RPMI7951 (cell line): Measurements from ENCODE around the gene AGT. TPM values are rescaled to one million over a fixed set of nuclear protein-coding genes. Genes with fewer than 3 reads are reported as not detected.
"Not testable (repeated sequence)": the region's sequence is repeated elsewhere in the genome, so short reads cannot be mapped to it uniquely, and the experiment has no call there.

Source experiments
- DNase-seq: peaks from one replicate; pipeline ENCODE4 v3.0.0-alpha.2; 2012; ENCODE audit warnings: low read depth
- total RNA-seq: library from RNA; depleted of rRNA; stranded (reverse); fragments of >200 nt; shearing (Covaris generic); gene quantifications from 2 replicates; pipeline ENCODE4 v1.2.3, GENCODE V29; 2014

AGT gene
- total RNA-seq, 1 experiment from 2014 or later, result not detected

DNA sequence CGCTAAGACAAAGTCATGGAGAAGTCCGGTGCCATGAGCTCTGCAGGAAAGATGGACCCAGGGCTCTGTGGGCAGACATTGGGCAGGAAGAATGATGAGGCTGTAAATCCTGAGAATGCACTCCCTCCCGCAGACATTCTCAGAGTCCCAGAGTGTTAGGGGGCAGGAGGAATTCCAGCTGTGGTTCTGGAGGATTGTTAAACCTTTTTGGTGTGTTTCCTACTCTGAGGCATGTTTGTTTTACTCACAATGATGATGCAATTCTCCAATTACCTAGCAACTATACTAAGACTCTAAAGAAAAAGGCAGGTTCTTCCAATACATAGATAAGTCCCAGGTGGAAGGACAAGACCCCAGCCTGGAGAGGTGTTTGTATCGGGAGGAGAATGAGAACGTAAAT lies 30.5 kb upstream of the AGT start:
- no peak for DNase-seq

DNA sequence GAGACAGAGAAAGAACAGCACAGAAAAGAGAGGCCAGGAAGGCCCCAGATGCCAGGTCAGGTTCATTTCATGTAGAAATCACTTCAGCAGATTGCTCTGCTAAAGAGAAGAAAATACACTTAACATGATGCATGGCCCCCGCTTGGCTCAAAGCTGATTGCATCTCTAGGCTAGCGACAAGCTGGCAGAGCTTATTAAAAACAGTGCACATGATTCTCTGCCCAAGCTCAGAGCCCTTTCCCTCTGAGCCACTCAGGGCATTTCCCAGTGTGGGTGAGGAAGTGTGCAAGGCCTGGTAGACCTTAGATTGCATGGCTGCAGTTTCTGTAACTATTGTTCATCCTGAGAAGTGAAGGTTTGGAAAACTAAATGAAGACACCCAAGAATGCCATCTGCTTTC lies 30.0 kb upstream of the AGT start:
- no peak for DNase-seq

DNA sequence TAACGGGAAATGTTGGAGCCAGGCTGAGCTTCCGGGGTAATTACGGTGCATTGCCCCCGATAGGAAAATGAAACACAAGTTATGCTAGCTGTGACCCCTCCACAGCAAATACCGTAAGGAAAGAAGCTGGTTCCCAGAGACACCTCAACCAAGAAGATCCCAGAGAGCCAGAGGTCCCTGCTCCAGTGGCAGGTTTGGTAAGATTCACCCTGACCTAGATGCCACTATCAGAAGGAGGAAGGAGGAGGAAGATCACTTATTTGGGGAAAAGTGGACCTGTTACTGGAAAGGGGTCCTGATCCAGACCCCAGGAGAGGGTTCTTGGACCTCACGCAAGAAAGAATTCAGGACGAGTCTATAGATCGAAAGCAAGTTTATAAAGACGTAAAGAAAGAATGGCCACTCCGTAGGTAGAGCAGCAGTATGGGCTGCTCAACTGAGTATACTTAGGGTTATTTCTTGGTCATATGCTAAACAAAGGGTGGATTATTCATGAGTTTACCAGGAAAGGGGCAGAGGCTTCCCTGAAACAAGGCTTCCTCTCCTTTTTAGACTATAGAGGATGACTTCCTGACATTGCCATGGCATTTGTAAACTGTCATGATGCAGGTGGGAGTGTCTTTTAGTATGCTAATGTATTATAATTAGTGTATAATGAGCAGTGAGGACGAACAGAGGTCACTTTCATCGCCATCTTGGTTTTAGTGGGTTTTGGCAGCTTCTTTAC lies 25.8 kb upstream of the AGT start:
- DNase-seq, result no peak

DNA sequence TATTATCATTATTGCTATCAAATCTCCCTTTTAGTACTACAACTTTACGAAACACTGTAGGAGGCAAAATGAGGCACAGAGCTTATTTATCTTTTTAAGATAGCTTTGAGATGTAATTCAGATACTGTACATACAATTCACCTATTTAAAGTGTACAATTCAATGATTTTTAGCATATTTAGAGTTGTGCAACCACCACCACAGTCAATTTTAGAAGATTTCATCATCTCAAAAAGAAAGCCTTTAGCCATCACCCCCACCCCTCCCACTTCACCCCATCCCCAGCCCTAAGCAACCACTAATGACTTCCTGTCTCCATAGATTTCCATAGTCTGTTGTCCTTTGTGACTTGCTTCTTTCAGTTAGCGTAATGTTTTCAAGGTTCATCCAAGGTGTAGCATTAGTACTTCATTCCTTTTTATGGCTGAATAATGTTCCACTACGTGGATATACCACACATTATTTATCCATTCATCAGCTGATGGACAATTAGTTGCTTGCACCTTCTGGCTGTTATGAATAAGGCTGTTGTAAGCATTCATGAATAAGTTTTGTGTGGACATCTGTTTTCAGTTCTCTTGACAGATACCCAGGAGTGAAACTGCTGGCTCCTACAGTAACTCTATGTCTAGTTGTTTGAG lies 23.8 kb upstream of the AGT start:
- DNase-seq, result no peak

DNA sequence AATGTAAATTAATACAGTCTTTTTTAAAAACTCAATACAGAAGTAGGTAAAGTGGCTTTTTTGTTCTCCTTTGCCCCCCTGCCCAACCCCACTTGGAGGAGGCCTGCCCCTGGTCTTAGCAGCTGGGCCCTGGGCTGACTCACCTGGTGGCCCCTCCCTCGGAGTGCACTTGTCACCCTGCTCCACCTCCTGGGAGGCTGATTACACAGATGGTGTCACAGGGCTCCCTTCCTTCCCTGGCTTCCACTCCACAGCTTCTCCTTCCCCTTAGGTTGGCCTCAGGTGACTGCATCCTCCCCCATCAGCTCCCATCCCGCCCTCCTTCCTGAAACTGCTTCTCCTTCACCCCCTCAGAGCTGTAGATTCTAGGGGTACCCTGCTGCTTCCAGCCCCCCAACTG lies 21.5 kb upstream of the AGT start:
- DNase-seq, result no peak

DNA sequence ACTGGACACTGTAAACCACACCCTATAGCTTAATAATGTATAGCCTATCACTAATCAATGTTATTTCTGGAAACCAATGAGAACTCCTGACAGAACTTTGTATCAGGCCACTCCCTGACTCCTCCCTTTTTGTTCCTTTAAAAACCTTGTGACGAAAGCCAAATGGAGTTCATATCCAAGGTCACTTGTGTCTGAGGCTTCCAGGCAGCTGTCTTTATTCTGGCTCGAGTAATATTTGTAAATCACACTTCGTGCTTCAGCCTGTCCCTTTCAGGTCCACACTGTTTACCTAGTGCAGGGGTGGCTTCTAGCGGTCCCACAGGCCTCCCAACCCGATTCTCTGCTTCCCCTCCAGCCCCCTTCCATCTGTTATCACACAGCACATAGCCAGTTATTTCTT lies 17.1 kb upstream of the AGT start:
- DNase-seq, result no peak

DNA sequence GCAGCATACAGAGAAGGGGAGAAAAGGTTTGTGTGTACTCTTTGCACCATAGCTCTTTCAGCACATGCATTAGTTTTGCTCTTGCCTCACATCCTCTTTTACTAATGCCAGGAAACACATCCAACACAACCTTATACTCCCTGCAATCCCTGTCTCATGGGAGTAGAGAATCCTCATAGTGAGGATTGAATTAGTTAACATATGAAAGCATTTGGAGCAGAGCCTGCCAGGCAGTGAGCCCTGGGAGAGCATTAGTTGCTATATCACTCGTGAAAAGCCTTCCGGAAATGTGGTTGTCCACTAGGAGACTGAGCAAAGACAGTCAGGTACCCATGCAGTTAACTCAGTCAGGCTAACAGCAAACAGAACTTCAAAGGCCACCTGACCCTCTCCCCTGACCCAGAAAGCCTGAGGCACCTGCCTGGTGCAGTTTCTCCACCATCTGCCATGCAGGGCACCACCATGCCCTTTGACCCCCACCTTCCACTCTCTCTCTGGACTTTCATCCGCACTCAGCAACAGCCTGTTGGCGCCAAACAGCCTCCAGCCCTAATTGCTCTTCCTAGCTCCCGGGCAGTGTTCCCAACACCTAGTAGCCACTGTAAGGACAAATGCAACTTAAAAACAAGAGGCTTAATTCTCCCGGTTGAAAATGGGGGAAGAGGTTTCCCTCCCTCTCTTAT lies 14.9 kb upstream of the AGT start:
- DNase-seq, result no peak

DNA sequence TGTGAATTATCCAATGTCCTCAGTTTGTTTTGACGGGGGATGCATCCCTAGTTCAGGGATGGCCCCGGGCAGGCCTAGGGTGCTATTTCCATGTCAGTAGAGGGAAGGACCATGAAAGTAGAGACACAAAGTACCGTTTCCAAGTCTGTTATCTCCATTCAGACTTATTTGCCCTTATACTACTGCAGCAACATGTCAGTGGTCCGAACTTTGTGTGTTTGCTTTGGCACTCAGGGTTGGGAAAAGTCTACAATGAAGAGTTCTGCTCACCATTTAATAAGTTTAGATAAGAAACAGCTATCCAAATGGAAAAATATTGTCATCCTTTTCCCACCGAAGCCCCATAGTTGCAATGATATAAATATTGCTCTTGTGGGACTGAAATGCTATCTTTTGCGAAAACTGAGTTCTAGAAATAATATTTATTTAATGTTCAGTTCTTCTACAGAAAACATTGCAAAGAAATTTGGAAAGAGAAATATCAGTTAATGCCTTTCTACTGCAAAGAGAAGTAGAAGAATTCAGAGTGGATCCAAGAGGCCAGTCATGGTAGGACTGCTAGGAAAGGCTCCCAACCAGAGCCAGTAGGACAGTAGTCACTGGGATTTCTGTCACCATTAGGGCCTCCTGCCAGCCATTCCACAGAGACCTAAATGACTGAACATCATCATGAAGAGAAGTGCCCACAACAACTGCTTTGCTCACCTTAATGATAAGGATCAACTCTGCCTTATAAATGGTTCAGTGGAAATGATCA lies 11.5 kb upstream of the AGT start:
- DNase-seq, result no peak

DNA sequence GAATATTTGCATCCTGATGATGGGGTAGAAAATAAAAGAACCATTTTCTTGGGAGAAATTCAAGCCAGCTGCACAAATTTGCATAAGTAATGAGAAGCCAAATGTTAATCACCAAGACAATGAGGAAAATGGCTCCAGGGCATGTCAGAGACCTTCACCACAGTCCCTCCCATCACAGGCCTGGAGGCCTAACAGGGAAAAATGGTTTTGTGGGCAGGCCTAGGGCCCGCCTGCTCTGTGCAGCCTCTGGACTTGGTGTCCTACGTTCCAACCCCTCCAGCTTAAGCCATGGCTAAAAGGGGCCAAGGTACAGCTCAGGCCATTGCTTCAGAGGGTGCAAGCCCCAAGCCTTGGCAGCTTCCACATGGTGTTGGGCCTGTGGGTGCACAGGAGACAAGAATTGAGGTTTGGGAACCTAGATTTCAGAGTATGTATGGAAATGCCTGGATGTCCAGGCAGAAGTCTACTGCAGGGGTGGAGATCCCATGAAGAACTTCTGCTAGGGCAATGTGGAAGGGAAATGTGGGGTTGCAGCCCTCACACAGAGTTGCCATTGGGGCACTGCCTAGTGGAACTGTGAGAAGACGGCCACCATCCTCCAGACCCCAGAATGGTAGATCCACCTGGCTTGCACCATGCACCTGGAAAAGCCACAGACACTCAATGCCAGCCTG lies 8.1 kb upstream of the AGT start:
- not testable (repeated sequence) for DNase-seq

DNA sequence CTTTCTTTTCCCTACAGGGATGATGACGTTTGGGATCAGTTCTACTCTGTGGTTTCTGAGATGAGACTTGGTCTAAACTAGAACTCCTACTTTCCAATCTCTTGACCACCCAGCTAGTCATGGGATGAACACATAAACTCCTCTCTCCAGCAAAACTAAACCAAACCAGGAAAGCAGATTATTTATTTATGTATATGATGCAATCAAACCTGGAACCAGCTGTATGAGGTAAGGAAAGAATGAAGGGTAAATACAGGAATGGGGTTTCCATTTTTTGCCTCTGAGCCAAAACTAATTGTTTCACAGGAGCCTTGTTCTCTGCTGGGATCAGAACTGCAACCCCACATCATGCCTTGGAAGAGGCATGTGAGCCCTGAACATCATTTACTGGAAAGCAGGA lies 3.3 kb upstream of the AGT start:
- no peak for DNase-seq

DNA sequence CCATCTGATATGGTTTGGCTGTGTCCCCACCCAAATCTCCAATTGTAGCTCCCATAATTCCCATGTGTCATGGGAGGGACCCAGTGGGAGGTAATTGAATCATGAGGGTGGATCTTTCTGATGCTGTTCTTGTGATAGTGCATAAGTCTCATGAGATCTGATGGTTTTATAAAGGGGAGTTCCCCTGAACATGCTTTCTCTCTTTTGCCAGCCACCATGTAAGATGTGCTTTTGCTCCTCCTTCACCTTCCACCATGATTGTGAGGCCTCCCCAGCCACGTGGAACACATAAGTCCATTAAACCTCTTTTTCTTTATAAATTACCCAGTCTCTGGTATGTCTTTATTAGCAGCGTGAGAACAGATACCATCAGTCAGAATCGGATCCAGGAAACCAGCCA lies 2.5 kb upstream of the AGT start:
- DNase-seq, result not testable (repeated sequence)

DNA sequence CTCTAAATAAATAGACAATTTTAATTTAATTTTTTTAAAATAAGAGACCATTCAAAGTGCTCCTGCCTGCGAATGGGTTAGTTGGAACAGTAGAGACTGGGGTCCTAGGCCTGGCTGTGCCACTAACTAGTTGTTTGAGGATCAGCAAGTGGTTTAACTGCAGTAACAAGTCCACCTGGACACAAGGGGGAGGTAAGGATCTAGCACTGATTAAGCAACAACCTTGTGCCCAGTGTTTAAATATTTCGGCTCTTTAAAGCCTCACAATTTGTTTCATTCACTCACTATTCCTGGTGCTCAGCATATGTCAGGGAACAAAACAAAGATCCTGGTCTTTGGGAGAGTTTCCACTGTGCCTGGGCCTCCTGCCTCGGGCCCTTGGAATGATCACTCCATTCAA lies 1.6 kb upstream of the AGT start:
- no peak for DNase-seq

DNA sequence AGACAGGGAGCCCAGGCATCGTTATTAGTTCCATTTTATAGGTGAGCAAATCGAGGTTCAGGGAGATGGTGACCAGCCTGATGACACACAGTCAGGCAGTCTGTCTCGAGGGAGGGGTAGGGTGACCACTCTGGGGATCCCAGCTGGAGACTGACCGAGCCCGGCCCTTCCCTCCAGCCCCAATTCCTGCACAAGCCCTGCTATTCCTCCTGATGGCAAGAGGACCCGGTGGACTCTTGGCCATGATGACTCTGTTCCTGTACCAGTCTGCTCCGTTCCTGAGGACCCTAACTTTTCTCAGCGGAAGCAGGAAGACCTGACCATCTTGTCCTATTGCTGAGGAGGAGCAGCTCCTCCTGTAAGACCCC lies 391 bp downstream of the AGT start:
- no peak for DNase-seq

DNA sequence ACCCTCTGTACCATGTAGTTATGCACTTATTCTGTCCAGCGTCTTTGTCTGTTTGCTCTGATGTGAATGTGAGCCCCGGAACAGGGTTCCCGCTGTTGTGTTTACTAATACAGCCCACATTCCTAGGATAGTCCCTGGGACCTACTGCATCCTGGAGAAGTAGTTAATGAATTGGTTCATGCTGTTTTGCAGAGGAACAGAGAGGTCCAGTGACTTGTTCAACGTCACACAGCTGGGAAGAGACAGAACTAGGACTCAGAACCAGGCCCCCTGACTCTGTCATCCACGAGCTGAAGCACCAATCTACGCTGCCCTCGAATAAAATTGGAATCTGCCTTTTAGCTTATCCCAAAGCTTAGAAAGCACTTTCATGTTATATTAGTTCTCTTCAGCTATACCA lies 784 bp downstream of the AGT start:
- DNase-seq, result no peak

DNA sequence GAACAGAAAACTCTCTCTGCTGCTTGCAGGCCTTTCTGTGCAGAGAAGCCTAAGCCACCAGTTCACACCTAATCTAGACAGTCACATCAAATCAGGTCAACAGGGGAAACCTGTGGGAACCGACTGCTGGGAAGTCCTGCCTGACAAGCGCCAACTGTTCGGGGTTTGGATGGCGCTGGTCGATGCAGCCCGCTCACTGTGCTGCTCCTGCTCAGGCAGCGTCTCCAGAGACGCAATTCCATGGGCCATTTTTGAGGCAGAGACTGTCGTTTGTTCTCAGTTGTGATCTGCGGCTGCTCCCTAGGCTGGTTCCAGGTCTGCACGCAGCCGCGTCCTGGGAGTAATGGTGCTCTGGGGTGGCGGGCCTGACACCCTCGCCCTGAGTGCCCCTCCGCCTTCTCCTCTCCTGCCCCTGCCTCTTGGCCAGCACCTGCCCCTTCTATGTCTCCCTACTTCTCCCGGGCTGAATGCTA lies 1.4 kb downstream of the AGT start:
- DNase-seq, result no peak

DNA sequence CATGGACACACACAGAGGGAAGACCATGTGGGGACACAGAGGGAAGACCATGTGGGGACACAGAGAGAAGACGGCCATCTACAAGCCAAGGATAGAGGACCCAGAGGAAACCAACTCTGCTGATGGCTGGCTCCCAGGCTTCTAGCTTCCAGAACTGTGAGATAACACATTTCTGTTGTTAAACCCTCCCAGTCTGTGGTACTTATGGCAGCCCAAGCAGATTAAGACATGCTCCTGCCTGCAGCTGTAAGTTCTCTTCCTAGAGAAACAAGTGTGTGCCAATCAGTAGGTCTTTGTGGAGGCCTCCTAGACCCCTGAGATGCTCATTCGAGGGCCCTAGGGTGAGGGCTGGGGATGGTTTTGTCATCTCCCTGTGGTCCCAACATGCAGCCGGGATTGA lies 2.7 kb downstream of the AGT start:
- DNase-seq, result no peak

DNA sequence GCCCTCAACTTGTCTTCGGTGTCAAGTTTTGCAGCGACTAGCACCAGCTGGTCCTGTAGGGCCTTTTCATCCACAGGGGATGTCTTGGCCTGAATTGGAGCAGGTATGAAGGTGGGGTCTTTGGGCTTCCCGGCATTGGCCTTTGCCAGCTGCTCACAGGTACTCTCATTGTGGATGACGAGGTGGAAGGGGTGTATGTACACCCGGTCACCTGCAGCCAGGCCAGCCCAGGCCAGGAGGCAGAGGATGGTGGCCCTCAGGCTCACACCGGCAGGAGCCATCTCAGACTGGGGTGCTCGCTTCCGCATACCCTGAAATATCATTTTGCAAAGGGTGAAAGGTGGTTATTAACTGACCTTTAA lies 3.4 kb downstream of the AGT start:
- DNase-seq, result no peak

DNA sequence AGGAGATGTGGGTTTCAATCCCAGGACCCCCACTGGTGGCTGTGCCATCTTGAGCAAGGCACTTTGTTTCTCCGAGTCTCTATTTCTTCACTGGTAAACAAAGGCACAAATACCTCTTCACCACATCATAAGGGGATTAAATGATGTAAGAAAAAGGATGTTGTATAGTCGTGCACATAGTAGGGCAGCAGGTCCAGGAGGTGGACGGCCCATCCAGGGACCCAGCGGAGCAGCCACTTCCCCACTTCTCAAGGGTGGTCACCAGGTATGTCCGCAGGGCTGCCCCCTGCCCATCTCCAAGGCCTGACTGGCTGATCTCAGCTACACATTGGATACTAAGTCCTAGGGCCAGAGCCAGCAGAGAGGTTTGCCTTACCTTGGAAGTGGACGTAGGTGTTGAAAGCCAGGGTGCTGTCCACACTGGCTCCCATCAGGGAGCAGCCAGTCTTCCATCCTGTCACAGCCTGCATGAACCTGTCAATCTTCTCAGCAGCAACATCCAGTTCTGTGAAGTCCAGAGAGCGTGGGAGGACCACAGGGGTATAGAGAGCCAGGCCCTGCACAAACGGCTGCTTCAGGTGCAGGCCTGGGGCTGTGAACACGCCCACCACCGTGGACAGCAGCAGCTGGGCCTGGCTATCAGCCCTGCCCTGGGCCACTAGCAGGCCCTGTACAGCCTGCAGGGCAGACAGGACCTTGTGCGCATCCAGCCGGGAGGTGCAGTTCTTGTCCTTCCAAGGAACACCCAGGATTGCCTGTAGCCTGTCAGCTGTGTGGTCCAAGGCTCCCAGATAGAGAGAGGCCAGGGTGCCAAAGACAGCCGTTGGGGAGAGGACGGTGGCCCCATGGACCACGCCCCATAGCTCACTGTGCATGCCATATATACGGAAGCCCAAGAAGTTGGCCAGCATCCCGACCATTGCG lies 4.0 kb downstream of the AGT start:
- no peak for DNase-seq

DNA sequence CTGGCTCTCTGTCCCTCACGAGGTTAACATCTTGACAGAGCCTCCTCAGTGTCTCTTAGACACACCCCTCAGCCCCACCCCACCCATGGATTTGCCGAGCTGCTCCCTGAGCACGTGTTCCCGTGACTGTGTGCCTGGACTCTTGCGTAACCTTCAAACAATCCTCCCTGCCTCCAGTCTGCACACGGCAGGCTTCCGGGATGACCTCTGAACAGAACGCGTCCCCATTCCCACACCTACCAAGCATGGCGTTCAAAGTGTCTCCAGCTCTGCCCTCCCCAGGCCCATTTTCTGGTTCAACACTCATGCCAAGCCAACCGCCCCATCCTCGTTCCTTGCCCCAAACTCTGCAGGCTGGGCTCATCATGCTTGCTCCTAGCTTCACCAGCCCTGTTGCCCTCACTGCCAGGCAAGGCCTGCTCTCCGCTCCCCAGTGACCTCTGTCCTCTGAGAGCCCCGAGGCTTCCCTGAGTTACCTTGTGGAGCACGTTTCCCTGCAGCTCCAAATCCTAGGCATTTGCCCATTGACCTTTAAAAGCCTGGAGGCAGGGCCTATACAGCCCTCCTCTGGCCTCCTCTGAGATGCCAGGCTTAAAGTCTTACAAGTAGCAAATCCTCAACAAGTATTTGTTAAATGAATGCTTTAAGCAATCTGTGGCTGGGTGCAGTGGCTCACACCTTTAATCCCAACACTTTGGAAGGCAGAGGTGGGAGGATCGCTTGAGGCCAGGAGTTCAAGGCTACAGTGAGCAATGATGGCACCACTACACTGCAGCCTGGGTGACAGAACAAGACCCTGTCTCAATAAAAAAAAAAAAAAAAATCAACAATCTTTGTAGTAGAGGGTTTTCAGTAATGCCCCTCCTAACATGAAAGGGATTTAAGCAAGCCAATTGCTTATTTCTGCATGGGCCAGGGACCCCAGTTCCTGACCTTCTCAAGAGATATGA lies 5.0 kb downstream of the AGT start:
- peak; percentile 15 for DNase-seq
